Lower lobe of right lung (tissue), 2 donors: Measurements from ENCODE around the gene BIRC7. TPM values are rescaled to one million over a fixed set of nuclear protein-coding genes. Genes with fewer than 3 reads are reported as not detected.
A peak's percentile ranks its signal among the peaks of the same experiment; 100 is the strongest.

Experiments
- ATAC-seq, 2 donors: fragments of 200-7000 bp; cut with Tn5 transposase; one replicate each; pipeline ENCODE4 v1.9.1; 2020 to 2022; ENCODE audit warnings: mild to moderate bottlenecking in 2 of 2, moderate library complexity in 2 of 2
- DNase-seq: peaks from one replicate; pipeline ENCODE4 v3.0.0-alpha.2; 2020
- H3K27ac ChIP-seq: fragments of 200-600 bp; one replicate; pipeline ENCODE4 v1.8.0; 2022
- H3K27me3 ChIP-seq: fragments of 200-600 bp; one replicate; pipeline ENCODE4 v1.8.0; 2022; ENCODE audit warnings: low read depth
- H3K36me3 ChIP-seq: fragments of 200-600 bp; one replicate; pipeline ENCODE4 v1.8.0; 2022; ENCODE audit warnings: mild to moderate bottlenecking
- H3K4me1 ChIP-seq: fragments of 200-600 bp; one replicate; pipeline ENCODE4 v1.8.0; 2022
- H3K4me3 ChIP-seq: fragments of 200-600 bp; one replicate; pipeline ENCODE4 v1.8.0; 2022; ENCODE audit warnings: mild to moderate bottlenecking
- H3K9me3 ChIP-seq: fragments of 200-600 bp; one replicate; pipeline ENCODE4 v1.8.0; 2022
- intact Hi-C: fragments of 100-400 bp; cut with DNase I; formaldehyde crosslinking; loops from one replicate; pipeline ENCODE4 v1.11.0; 2022
- total RNA-seq: library from RNA; stranded (reverse); fragmentation: NEBNext Ultra II Directional; extraction: Animal tissue kit (Norgen Biotek cat#: 25700); gene quantifications from one replicate; pipeline ENCODE4 v1.2.1, GENCODE V29; 2021
- TF ChIP-seq, protein P1 (sequence below): fragments of 200-600 bp; IDR thresholded peaks from one replicate; pipeline ENCODE4 v1.8.0; 2022; ENCODE audit warnings: antibody characterized with exemption, mild to moderate bottlenecking
- donor health status: DM: no; HTN: yes; CAD: no; lungs with severe emphysema.

Gene BIRC7
- total RNA-seq, 1 donor from 2014 or later = 15.9 TPM

DNA sequence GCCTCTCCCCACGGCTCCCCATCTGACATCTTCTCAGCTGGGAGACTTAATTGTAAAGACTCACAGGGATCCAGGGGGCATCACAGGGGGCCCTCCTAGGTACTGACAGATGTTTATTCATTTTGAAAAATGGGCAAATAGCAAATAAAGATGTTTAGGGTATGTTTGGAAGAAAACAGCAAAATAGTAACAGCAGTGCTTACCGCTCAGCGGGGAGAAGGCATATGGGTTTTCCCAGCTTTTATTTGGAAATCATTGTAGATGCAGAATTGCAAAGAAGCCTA is 2.7 kb upstream of the BIRC7 start:
- H3K27ac ChIP-seq = no peak overlapping the region
- no peaks in the 10 kb centered on the region for H3K9me3 ChIP-seq
- no peaks in the 10 kb centered on the region for H3K4me1 ChIP-seq
- H3K4me3 ChIP-seq = no peak overlapping the region
- H3K36me3 ChIP-seq = no peaks in the 10 kb centered on the region
- H3K27me3 ChIP-seq = peaks cover 73% of the 10 kb centered on the region
- ATAC-seq = no peak
- intact Hi-C loops = no loop called here
- TF ChIP-seq, protein P1, sequence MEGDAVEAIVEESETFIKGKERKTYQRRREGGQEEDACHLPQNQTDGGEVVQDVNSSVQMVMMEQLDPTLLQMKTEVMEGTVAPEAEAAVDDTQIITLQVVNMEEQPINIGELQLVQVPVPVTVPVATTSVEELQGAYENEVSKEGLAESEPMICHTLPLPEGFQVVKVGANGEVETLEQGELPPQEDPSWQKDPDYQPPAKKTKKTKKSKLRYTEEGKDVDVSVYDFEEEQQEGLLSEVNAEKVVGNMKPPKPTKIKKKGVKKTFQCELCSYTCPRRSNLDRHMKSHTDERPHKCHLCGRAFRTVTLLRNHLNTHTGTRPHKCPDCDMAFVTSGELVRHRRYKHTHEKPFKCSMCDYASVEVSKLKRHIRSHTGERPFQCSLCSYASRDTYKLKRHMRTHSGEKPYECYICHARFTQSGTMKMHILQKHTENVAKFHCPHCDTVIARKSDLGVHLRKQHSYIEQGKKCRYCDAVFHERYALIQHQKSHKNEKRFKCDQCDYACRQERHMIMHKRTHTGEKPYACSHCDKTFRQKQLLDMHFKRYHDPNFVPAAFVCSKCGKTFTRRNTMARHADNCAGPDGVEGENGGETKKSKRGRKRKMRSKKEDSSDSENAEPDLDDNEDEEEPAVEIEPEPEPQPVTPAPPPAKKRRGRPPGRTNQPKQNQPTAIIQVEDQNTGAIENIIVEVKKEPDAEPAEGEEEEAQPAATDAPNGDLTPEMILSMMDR = no peak
- no peak for DNase-seq

DNA sequence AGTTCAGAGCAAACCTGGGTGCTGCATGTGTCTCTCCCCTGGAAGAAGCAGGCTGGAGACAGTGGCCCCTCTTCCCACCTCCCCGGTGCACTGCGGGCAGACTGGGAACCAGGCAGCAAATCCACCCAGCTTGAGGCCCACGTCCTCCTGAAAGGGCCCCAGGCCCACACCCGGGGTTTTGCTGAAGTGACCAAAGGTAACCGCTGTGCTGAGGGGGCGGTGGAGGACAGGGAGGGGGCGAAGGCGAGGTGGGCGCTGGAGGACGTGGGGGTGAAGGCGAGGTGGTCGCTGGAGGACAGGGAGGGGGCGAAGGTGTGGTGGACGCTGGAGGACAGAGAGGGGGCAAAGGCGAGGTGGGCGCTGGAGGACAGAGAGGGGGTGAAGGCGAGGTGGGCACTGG is 1.8 kb upstream of the BIRC7 start:
- no peaks in the 10 kb centered on the region for H3K9me3 ChIP-seq
- ATAC-seq (no peak), DNase-seq (no peak)
- no peak overlapping the region for H3K4me3 ChIP-seq
- H3K27me3 ChIP-seq = peaks cover 64% of the 10 kb centered on the region
- TF ChIP-seq, protein P1 = no peak
- H3K4me1 ChIP-seq = no peaks in the 10 kb centered on the region
- no peak overlapping the region for H3K27ac ChIP-seq
- H3K36me3 ChIP-seq = no peaks in the 10 kb centered on the region
- intact Hi-C loops = no loop called here

DNA sequence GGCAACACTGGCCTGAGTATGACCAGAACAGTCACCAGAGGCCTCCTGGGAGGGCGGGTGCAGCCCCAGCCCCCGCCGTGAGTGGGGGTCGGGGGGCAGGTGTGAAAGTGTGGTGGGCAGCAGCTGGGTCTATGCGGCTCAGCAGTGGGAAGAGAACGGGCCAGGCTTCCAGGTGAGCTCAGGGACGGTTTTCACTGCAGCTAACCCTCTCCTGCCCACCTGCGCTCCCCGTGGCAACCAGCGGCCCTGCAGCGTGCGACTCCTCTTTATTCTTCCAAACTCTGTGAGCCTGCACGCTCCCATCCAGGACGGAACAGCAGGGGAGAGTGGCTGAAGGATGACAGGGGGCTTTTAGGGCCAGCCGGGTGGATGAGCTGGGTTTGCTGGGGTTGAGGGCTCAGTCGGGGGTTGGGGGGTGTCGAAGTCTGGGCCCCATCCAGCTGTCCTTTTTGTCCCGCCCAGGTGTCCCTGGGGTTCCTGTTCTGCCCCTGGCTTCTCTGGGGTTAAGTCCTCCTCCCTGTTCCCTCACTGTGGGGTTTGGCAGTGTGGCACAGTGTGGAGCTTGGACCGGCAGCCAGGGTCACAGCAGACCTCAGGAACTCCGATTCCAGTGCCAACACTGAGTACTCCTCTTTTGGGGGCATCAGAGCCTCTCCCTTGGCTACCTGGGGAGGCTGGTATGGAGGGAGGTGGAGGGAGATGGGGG is 859 bp upstream of the BIRC7 start:
- no peak for DNase-seq
- no peak overlapping the region for H3K27ac ChIP-seq
- peaks cover 56% of the 10 kb centered on the region for H3K27me3 ChIP-seq
- no peak for ATAC-seq
- H3K9me3 ChIP-seq = no peaks in the 10 kb centered on the region
- TF ChIP-seq, protein P1 = peak; percentile 17
- H3K4me3 ChIP-seq = no peak overlapping the region
- H3K36me3 ChIP-seq = no peaks in the 10 kb centered on the region
- H3K4me1 ChIP-seq = no peaks in the 10 kb centered on the region
- intact Hi-C loops = no loop called here

DNA sequence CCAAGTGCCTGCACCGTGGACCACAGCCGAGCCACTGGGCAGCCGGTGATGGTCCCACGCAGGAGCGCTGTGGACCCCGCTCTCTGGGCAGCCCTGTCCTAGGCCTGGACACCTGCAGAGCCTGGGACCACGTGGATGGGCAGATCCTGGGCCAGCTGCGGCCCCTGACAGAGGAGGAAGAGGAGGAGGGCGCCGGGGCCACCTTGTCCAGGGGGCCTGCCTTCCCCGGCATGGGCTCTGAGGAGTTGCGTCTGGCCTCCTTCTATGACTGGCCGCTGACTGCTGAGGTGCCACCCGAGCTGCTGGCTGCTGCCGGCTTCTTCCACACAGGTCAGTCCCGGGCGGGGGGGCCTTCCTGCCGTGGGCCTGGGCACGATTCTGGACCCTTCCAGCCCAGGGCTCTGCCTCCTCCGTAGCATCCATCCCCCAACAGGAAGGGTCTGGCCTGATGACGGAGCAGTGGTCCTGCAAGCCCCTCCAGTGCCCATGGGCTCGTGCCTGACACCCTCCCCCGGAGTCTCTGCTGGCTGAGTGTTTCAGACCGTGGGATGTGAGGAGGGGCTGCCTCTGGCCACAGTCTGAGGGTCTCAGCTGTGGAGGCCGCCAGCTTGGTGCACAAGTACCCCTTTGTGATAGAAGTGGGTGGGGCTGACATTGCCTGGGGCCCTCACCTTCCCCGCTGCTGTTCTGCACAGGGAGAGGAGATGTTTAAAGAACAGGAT is 572 bp downstream of the BIRC7 start:
- Histone ChIP-seq H3K4me3 (no peak overlapping the region), H3K9me3 (no peaks in the 10 kb centered on the region), H3K4me1 (no peaks in the 10 kb centered on the region), H3K27me3 (peaks cover 45% of the 10 kb centered on the region), H3K36me3 (no peaks in the 10 kb centered on the region), H3K27ac (no peak overlapping the region)
- TF ChIP-seq, protein P1 = no peak
- intact Hi-C loops = no loop called here
- ATAC-seq = no peak
- no peak for DNase-seq

DNA sequence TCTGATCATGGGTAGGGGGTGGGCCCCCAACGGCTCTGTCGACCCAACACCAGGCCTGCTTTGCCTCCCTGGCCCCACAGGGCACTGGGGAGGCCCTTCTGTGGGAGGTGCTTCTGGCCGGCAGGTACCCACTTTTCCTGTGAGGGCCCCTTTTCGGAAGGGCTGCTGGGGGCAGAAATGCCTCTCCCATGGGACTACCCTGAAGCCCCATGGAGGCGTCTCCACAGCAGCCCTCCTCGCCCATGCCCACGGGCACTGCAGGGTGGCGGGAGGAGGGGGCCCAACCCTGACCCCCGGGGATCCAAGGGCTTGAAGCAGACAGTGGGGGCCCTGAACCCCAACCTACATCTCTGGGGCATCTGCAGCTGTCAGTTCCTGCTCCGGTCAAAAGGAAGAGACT is 2.3 kb downstream of the BIRC7 start:
- H3K27ac ChIP-seq = no peak overlapping the region
- TF ChIP-seq, protein P1 = no peak
- ATAC-seq (no peak), DNase-seq (no peak)
- H3K4me1 ChIP-seq = no peaks in the 10 kb centered on the region
- no peak overlapping the region for H3K4me3 ChIP-seq
- H3K36me3 ChIP-seq = no peaks in the 10 kb centered on the region
- H3K9me3 ChIP-seq = no peaks in the 10 kb centered on the region
- intact Hi-C loops = no loop called here
- H3K27me3 ChIP-seq = peaks cover 48% of the 10 kb centered on the region
